Right hindlimb (tissue), 1 donor: ENCODE data around the gene SLC29A3.

Source experiments
- DNase-seq: peaks from one replicate; pipeline ENCODE4 v3.0.0-alpha.2; 2018

Gene SLC29A3

DNA sequence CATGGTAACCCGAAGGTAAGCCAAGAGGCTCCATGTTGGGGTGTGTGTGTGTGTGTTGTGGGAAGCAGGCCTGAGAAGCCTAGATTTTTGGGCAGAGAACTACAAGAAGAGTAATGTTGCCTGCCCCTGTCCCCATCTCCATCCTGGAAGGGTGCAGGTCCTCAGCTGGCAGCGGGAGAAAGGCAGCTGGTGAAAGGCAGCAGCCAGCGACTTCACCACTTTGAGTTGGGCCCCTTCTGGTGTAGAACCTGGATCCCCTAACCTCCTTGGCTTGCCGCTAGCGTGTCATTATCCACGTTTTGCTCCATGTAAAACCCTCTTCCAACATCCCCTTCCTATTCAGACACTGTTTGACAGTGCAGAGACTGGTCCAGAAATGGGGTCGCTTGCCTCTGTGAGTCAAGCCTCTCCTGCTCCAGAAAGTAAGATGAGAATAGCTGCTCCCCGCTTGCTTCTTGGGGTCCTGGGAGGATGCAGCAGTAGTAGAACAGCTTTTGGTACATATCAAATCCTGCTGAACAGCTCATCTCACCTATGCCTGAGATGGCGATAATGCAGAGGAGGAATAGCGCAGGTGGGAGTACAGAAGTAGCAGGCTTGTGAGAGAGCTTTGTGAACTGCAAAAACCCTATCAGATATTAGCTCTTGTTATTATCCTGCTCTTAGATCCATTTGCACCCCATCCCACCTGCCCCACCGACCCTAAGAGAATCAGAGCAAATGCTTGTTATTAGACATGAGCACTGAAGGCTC lies 55.6 kb downstream of the SLC29A3 start:
- no peak for DNase-seq

DNA sequence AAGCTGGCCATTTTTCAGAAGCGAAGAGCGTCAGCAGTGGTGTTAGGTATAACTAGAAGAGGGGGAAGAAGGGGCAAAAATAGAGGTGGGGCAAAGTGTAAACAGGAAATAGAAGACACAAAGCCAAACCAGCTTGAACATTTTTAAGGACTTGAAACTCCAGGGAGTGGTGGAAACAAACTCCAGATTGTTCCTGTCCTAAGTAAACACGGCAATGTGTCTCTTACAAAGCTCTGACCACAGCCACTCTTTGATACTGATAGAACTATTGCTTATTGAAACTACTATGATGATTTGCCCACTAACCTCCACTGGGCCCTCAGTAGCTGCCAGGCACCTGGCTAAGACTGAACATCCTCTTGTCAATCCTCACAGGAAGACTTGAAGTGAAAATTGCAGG lies 56.9 kb downstream of the SLC29A3 start:
- DNase-seq, result no peak

DNA sequence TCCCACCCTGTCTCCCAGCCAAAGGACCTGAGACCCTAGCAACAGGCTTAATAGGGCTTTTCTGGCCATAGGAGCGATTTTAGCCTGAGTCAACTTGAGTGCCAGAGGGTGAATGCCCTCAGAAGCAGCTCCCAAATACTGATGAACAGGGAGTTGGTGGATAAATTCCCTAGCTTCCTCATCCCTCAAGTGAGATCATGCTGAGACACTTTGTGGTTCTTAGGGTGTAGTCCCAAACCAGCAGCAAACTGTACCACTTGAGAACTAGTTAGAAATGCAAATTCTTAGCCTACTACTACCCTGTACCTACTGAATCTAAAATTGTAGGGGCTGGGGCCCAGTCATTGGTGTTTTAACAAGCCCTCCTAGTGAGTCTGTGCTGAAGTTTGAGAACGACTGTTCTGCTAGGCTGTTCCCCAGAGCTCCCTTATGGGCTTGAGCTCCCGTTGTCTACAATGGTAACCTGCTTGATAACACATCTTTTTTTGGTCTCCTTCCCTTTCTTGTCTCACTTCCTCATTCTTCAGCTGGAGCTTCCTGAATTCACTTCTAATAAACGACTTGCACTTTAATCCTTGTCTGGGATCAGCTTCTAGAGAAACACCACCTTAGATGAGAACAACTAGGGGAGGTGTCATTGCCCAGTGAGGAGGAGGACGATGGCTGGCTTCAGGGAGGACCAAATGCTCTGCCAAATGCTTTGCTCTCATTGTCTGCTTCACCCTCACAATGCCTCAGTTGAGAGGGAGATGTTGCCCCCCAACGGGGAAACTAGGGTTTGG lies 59.5 kb downstream of the SLC29A3 start:
- DNase-seq, result no peak

DNA sequence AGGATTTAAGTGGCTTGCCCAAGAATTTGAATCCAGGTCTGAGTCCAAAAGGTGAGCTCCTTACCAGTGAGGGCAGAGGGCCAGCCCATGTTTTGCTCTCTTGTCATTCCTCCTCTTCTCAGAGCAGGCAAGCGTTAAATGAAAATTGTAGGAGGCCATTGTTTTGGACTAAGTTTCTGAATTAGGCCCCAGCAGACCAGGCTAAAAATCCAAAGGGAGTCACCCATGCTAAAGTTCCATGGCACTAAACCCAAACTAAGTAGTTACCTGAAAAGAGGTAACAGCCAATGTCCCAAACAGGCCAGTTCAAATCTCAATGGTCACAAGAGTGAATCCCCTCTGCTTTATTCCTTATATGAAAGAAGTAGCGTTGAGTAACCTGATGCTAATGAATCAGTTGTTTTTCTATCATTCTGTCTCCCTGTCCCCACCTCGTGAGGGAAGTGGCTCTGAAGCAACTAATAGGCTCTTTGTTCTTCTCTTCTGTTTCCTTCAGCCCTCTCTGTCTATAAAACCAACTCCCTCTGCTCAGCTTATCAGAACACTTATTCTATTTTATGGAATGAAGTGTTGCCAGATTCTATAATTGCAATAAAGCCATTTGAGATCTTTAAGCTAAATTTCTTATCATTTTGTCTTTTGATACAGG lies 60.2 kb downstream of the SLC29A3 start:
- DNase-seq, result no peak

DNA sequence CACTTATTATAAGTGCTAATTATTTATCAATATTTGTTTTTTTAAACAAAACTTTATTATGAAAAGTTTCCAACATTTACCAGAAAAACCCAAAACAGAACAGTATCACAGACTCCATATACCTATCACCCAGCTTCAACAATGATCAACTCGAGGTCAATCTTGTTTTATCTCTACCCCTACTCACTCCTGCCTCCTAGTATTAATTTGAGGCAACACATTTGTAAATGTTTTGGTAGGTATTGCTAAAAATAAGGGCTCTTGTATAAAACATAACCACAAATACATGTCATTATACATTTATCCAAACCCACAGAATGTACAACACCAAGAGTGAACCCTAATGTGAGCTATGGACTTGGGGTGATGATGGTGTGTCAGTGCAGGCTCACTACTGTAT lies 61.8 kb downstream of the SLC29A3 start:
- no peak for DNase-seq

DNA sequence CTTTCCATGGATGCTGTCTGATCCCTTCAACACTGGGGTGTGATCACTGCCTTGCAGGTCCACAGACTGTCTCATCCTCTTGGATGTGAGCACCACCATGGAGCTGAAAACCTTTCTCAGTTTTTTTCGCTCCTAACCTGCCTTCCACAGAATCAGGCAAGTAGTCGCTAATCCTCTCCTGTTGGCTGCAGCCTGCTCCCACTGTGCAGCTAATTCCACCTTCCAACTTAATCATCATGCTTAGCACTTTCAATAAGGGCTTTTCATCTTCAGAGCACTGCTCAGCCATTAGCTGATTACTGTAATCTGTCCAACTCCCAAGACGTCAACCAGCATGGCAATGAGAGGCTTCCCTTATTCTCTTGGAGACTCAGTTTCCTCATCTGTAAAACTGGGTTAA lies 62.6 kb downstream of the SLC29A3 start:
- DNase-seq, result no peak

DNA sequence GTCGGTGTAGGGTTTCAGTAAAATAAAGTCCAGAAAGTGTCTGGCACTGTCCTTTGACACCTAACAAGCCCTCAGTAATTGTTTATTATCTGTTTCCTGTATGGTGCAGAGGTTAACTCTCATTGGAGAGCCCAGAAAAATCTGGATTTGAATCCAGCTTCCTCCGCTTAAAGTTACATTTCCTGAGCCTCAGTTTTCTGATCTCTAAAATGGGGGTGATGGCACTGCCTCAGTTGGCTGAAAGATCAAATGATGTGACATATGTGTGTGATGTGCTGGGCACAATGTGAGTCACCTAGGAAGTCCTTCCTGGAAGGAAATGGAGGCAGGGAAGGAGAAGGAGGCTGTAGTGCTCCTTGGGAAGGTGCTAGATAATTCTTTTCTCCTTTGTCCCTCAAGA lies 63.0 kb downstream of the SLC29A3 start:
- DNase-seq, result no peak

DNA sequence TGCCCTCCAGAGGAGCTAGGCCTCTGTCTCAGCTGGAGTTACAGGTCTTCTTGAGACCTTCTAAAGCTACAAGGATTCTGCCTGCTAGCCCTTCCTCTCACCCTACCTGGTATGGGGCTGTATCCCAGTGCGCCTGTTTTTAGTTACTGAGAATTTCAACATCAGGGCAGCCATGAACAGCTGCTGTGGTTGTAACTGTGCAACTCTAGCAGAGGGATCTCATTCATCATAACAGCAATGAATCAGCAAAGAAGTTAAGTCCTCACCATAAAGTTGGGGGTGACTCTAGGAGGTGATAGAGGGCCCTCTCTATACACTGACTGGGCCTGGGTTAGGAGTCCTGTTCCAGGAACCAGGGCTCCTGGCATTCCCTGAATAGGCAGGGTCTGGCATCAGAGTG lies 63.7 kb downstream of the SLC29A3 start:
- DNase-seq, result no peak

DNA sequence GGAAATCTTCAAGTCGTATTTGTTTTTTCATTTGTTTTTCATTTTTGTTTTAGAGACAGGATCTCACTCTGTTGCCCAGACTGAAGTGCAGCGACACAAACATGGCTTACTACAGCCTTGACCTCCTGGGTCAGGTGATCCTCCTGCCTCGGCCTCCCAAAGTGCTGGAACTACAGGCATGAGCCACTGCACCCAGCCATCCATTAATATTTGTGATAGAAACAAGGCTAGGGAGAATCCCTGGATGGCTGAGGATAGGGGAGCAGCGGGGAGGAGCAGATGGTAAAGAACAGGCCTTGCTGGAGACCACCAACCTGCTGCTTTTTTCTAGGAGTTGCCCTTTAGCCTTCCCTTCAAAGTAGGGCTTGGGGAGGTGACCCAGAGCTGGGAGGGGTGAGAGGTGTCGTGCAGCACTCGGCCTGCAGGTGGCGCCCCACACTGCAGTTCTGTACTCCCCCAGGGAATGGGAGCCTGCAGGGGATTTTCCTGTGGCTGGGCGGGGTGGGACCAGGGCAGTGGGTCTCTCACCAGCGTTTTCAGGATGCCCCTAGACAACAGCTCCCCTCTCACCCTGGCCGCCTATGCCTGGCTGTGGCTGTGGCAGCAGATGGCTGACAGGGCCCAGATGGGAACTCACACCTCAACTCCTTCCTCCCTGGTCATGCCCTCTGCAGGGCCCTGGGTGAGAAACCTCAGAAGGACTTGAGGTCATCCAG lies 65.1 kb downstream of the SLC29A3 start:
- peak; percentile 61 for DNase-seq

DNA sequence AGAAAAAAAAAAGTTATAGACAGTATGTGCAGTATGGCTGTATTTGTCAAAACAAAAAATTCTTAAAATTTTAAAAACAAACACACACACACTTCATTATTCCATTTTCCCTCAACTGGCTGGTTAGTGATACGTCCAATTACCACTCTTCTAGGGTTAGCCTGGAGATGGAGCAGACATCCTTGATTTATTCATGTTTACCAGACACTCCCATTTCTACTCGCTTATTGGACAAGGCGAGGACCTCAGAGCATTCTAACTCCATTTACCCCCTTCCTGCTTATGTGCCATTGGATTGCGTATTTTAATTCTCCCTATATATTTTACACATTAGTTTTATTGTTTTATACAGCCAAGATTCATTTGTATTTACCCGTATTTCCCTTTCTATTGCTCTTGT lies 69.1 kb downstream of the SLC29A3 start:
- no peak for DNase-seq

DNA sequence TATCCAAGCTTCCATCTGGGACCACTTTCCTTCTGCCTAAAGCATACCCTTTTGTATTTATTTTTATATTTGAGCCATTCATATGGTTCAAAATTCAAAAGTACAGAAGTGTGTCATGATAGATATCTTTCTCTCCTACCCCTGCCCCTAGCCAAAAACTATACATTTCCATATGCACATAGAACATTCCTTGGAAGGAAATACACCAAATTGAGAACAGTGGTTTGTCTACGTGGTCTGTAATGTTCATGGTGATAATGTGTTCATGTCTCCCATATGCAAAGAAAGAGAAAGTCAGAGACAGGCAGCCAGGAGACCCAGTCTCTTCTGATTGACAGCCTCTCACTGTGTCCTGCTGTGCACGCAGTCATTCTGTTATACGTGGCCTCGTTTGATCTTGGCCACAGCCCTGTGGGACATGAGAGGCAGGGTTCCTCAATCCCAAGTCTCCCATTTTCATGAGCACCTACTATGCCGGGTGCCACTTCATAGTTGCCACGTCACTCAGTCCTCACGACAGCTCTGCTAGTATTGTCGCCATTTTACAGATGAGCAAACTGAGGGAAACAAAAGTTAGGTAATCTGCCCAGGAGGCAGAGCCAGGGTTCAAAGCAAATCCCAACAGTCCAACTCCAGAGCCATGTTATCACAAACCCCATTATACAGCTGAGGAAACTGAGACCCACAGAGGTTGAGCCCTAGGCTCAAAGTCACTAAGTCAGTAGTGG lies 69.7 kb downstream of the SLC29A3 start:
- DNase-seq, result no peak

DNA sequence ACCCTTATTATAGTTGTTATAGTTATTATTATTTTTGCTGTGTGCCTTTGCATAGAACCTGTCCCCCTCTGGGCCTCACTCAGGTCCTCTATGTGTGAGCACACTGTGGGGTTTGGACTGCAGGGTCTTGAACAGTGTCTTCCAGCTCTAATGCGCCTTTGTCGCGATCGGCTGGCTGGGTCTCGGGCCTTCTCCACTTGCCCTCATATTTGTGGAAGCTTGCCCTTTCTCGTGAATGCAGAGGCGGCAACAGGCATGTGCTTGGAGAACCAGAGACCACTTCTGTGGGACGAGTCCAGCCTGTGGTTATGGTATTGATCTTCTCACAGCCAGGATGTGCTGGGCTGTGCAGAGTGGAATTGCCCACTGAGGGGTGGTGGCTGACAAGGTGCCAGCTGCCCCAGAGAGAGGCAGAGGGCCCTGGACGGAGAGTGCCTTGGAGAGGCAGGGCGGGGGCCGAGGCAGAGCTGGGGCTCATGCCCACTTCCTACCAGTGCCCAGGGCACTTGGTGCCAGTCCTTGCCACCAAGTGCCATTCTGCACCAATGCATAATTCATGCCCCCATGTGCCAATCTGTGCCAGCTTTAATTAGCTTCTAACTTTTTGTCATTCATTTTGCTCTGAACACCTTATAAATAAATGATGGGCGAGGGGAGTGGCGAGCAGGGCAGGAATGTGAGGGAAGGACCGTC lies 70.9 kb downstream of the SLC29A3 start:
- DNase-seq, result no peak

DNA sequence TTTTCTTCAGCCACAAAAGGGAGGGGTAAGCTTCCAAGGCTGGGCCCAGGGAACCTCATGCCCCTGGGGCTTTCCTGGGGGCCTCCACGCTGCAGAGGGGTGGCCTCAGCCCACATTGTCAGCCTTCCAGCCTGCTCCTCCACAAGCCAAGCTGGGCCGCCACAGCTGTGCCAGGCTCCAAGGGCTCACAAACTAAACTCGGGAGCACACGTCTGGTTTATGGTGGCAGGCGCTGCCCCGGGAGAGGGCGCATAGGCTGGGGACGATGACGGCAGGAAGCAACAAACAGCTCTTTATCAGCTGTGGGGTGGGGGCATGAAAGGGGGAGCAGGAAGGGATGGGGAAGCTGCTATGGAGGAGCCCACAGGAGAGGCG lies 71.4 kb downstream of the SLC29A3 start:
- DNase-seq, result no peak

DNA sequence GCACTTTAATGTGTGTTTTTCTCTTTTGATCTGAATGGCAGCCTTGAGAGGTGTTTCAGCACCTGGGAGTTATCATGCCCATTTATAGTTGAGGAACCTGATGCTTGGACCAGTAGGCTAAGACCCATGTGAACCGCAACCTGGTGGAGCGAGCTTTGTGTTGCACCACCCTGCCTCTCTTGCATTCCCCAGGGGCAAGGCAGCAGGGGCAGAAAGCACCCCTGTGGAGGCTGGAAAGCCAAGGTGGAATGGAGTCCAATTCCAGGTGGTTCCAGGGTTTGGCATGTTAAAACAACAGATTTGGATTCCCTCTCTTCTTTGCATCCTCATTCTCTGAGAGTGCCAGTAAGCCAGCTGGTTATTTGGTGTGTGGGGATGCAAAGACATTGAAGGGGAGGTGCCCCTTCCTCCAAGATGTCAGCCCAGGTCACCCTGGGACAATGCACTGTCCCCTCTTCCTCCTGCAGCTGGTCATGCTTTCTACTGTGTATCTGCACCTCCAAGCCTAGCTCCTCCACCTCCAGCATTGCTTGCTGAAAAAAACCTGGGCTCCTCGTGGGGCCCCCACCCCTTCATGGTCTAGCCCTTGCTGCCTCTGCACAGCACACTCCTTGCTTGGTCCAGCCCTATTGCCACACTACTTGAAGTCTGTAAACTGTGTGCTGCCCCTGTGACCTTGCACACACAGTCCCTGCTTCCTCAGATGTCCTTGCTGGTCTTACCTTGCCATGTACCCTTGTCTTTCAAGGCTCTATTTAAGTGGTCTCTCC lies 72.0 kb downstream of the SLC29A3 start:
- DNase-seq, result no peak

DNA sequence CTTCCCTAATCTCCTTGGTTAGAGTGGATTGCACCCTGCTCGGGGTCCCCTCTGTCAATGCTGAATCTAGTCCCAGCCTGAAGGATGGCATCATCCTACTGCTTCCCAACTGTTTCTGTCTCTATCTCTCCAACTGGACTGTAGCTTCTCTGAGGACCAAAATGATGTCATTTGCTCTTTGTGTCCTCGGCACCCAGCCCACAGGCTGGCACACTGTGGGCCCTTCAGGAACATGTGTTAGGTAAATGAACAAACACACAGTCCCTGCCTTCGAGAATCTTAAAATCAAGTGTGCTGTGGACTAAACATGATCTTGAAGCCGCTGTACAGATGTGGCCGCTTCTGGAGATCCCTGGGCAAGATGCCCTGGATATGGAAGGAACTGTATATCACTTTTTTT lies 72.6 kb downstream of the SLC29A3 start:
- DNase-seq, result no peak

DNA sequence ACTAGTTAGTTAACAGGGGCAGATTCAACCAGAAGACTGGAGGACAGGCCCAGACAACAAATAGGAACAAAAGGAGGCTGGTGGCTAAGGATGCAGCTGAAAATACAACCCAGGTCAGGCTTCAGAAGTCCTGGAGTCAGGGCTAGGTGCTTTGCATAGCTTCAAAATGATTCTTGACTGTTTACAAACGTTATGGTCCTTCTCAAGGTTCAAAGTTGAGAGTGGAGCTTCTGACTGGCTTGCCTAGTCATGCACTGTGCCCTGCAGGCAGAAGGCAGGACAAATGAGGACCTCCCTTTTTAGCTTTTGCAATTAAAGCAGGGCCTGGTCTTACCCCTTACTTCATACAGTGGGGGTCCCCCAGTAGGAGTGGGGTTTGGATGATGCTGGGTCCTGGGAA lies 73.2 kb downstream of the SLC29A3 start:
- DNase-seq, result no peak

DNA sequence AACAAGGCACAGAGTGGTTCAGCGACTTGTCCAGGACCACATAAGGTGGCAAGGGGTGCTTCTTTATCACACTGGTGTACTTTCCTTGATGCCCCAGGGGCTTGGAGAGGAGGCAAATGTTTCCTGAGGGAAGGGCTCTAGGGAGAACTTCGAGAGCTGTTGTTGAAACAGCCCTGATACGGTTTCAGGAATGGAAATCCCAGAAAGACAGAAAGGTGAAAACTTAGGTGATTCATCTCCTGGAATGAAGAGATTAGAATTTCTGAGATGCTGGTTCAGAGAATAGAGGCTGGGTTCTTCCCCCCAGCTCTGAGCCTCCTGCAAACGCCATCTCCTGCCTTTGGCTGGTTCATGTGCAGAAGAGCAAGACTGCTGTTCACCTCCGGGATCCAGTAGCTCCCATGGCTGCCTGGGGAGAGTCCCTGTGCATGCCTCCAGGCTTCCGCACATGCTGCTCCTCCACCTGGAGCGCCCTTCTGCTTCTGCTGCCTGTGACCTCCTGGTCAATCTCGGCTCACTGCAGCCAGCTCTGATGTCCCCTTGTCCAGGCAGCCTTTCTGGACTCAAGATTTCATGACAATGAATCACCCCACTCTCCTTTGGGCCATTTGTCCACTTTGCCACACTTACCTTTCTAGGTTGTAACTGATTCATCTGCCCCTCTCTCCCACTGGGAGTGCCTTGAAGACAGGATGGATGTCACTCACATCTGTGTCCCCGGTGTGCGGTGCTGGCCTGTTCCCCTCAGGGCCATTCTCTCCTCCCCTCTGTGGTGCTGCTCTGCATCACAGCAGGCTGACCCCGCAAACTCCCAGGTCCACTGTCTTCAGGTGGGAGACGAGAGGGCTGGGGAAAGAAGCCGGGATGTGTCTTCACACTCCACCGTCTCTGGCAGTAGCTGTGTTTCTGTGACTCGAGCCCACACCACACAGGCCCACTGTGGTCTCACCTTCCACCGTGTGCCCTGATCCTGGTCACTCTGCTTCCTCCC lies 74.0 kb downstream of the SLC29A3 start:
- DNase-seq, result no peak

DNA sequence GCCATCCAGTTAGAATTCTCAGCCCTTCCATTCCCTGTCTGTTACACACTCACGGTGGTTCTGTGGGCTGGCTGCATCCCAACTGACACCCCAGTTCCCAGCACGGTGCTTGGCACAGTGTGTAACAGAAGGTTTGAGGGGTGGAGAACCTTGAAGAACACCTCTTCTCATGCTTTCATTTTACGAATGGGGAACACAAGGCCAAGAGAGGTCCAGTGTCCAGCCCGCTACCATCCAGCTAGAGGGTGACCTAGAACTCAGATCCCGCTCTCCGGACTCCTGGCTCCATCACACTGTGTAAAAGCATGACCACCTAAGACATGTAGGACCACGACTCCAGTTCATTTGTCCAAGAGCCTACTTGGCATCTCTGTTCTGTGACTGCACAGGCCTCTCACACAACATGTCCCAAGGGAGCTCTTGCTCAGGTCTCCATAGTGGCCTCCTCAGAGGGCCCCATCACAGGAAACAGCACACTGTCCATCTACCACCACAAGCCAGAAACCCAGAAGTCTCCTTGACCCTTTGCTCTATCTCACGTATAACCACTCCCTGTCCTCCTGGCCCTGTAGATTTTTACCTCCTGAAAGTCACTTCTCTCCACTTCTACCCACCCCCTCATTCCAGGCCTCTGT lies 74.9 kb downstream of the SLC29A3 start:
- DNase-seq, result no peak

DNA sequence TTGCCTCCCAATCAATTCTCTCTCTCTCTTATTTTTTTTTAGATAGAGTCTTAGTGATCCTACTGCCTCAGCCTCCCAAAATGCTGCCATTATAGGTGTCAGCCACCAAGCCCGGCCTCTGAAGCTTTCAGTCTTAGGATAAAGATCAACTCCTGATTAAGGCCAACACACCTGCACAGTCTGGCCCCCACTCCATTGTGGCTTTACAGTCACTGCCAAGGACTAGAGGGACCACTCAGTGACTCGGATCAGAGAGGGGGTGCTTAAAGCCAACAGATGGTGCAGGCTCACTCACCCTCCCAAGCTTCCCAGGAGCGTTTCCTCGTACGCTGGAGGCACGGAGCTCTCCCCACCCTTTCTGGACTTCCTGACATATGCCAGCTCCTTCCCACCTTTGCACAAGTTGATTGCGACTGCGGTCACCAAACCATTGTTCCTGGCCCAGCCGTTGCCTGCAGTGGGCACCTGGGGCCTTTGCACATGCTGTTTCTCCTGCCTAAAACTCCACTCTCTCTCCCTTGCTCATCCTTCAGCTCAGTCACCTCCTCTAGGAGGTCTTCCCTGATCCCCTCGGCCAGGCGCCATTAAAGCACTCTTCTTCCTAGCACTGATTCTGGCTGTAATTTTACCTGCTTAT lies 76.0 kb downstream of the SLC29A3 start:
- no peak for DNase-seq
